Vagina (tissue), 2 donors: ENCODE results near the gene INPP5A.

Experiments used
- POLR2A ChIP-seq, 2 donors: fragments of 450-650 bp; IDR thresholded peaks; one replicate each; pipeline ENCODE4 v1.6.1; 2017; ENCODE audit warnings: antibody characterized with exemption in 2 of 2, mild to moderate bottlenecking in 2 of 2, moderate library complexity in 2 of 2
- POLR2AphosphoS5 ChIP-seq, 2 donors: sonication (generic); formaldehyde crosslinking; IDR thresholded peaks; one replicate each; pipeline ENCODE4 v1.9.0; 2017; ENCODE audit warnings: antibody characterized with exemption in 2 of 2, mild to moderate bottlenecking in 2 of 2, low read depth in 1 of 2; ENCODE audit not compliant: insufficient read depth in 1 of 2
- TF ChIP-seq, protein P1 (sequence below), 3 experiments: fragments of 450-650 bp in 2 of 3; fragments of 200-600 bp in 1 of 3; sonication (generic) in 1 of 3; IDR thresholded peaks; one replicate each; pipeline ENCODE4 v1.5.1; 2017 to 2019; ENCODE audit warnings: antibody characterized with exemption in 3 of 3, mild to moderate bottlenecking in 2 of 3, moderate library complexity in 2 of 3

DNA sequence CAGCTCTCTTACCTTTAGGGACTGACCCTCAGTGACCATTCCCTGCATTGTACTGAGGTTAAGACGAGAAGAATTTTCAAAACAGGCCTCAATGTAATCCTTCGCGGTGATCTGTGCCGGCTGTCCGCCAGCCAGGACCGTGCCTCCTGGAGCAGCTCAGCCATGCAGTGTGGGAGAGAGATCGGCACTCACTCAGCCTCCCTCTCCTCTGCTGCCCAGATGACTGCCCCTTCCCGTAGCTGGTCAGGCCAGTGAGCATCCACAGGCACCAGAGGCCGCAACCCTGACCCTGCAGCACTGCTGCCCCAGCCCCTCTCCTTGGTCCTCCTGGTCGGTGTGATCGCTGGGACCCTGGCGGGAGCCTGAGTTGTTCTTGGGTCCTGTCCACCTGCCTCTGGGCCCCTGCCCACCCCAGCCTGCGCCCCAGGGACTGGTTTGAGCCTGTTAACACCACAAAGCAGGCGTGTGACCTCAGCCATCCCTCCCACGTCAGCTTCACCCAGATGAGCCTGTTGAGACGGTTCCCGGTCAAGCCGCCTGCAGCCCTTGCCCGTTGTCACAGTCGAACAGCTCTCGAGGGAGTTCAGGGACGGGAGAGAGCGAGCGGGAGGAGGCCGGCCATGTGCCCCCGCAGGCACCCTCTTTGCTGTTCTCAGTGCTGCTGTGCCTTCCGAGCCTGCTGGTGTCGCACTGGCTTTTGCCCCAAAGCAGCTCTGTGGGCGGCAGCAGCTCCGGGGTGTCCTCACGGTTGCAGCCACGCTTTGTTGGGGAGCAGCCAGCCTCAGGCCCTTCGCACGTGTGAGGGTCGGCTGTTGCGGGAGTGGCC is 211.2 kb downstream of the INPP5A start:
- TF ChIP-seq, protein P1, sequence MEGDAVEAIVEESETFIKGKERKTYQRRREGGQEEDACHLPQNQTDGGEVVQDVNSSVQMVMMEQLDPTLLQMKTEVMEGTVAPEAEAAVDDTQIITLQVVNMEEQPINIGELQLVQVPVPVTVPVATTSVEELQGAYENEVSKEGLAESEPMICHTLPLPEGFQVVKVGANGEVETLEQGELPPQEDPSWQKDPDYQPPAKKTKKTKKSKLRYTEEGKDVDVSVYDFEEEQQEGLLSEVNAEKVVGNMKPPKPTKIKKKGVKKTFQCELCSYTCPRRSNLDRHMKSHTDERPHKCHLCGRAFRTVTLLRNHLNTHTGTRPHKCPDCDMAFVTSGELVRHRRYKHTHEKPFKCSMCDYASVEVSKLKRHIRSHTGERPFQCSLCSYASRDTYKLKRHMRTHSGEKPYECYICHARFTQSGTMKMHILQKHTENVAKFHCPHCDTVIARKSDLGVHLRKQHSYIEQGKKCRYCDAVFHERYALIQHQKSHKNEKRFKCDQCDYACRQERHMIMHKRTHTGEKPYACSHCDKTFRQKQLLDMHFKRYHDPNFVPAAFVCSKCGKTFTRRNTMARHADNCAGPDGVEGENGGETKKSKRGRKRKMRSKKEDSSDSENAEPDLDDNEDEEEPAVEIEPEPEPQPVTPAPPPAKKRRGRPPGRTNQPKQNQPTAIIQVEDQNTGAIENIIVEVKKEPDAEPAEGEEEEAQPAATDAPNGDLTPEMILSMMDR (IDR thresholded peaks at IDR 0.05) = no peak
- no peak for TF ChIP-seq POLR2AphosphoS5 (IDR thresholded peaks at IDR 0.05; ENCODE audit: insufficient read depth in 1 of 2, low read depth in 1 of 2)
- TF ChIP-seq POLR2A (IDR thresholded peaks at IDR 0.05) = no peak
